Measurements from ENCODE around the gene CDHR2.

- TF ChIP-seq POLR2A (IDR thresholded peaks at IDR 0.05), result no peak
- no peak for TF ChIP-seq CTCF (IDR thresholded peaks at IDR 0.05)
- no peak for TF ChIP-seq EP300 (IDR thresholded peaks at IDR 0.05)
Observed at GRCh38 chr5:176631383-176632200, 82.5 kb downstream of the CDHR2 start.

All from tibial nerve (tissue), 4 donors.